OCI-LY3 (cell line): ENCODE results near the gene LIPT2.
"Not testable (repeated sequence)": the region's sequence is repeated elsewhere in the genome, so short reads cannot be mapped to it uniquely, and the experiment has no call there.

ENCODE experiments used
- H2AFZ ChIP-seq: fragments of 200-600, 300-600 bp; shearing (Covaris generic); 2 replicates; pipeline ENCODE4 v1.6.0; 2014; ENCODE audit warnings: antibody characterized with exemption, low read depth, low read length
- H3K27ac ChIP-seq: fragments of 200-600, 300-600 bp; sonication (generic); 2 replicates; pipeline ENCODE4 v1.5.1; 2014; ENCODE audit warnings: mild to moderate bottlenecking, low read length, moderate library complexity, mixed read lengths
- H3K27me3 ChIP-seq: fragments of 200-600, 300-600 bp; sonication (generic); 2 replicates; pipeline ENCODE4 v1.6.1; 2014; ENCODE audit warnings: low read depth, low read length, mixed read lengths
- H3K36me3 ChIP-seq: fragments of 200-600, 300-600 bp; sonication (generic); replicated peaks from 2 replicates; pipeline ENCODE3; 2014; ENCODE audit warnings: low read depth, low read length, mixed read lengths
- H3K4me1 ChIP-seq: fragments of 300-600, 200-600 bp; sonication (generic); 2 replicates; pipeline ENCODE4 v1.6.1; 2014; ENCODE audit warnings: low read length, mixed read lengths
- H3K4me2 ChIP-seq: fragments of 200-600, 300-600 bp; sonication (generic); 2 replicates; pipeline ENCODE4 v1.6.1; 2014; ENCODE audit warnings: low read length, mixed read lengths
- H3K4me3 ChIP-seq: fragments of 300-600, 200-600 bp; sonication (generic); 2 replicates; pipeline ENCODE4 v1.5.1; 2014; ENCODE audit warnings: antibody characterized with exemption, mild to moderate bottlenecking, low read length, moderate library complexity
- H3K79me2 ChIP-seq: fragments of 300-600, 200-600 bp; shearing (Covaris generic); 2 replicates; pipeline ENCODE4 v1.6.1; 2014; ENCODE audit warnings: mild to moderate bottlenecking, low read length, mixed read lengths
- H3K9ac ChIP-seq: fragments of 300-600, 200-600 bp; shearing (Covaris generic); 2 replicates; pipeline ENCODE4 v1.6.0; 2014; ENCODE audit warnings: mild to moderate bottlenecking, low read length, moderate library complexity
- H3K9me3 ChIP-seq: fragments of 200-600, 300-600 bp; shearing (Covaris generic); 2 replicates; pipeline ENCODE4 v1.6.1; 2014; ENCODE audit warnings: low read length, mixed read lengths; ENCODE audit not compliant: insufficient read depth
- H4K20me1 ChIP-seq: fragments of 200-600, 300-600 bp; sonication (generic); 2 replicates; pipeline ENCODE4 v1.6.1; 2016; ENCODE audit warnings: low read length, mixed read lengths; ENCODE audit not compliant: insufficient read depth
- EZH2phosphoT487 ChIP-seq: fragments of 200-600 bp; shearing (Covaris generic); IDR thresholded peaks from 2 replicates; pipeline ENCODE4 v1.6.1; 2018; ENCODE audit warnings: antibody characterized with exemption, mixed run types, low read depth
- TF ChIP-seq, protein P1 (sequence below): fragments of 200-600, 300-600 bp; sonication (generic); IDR thresholded peaks from 2 replicates; pipeline ENCODE4 v1.5.1; 2014; ENCODE audit warnings: antibody characterized with exemption, low read length, low read depth

The LIPT2 gene

GRCh38 chr11:74519710-74520109 is 26.2 kb upstream of the LIPT2 start:
- H3K4me2 ChIP-seq: no peak overlapping the region
- TF ChIP-seq, protein P1, sequence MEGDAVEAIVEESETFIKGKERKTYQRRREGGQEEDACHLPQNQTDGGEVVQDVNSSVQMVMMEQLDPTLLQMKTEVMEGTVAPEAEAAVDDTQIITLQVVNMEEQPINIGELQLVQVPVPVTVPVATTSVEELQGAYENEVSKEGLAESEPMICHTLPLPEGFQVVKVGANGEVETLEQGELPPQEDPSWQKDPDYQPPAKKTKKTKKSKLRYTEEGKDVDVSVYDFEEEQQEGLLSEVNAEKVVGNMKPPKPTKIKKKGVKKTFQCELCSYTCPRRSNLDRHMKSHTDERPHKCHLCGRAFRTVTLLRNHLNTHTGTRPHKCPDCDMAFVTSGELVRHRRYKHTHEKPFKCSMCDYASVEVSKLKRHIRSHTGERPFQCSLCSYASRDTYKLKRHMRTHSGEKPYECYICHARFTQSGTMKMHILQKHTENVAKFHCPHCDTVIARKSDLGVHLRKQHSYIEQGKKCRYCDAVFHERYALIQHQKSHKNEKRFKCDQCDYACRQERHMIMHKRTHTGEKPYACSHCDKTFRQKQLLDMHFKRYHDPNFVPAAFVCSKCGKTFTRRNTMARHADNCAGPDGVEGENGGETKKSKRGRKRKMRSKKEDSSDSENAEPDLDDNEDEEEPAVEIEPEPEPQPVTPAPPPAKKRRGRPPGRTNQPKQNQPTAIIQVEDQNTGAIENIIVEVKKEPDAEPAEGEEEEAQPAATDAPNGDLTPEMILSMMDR: no peak
- no peak for TF ChIP-seq EZH2phosphoT487
- H3K9ac ChIP-seq: no peak overlapping the region
- peaks cover 5% of the 10 kb centered on the region; the same call in 1 of the 2 replicates for H3K27me3 ChIP-seq
- no peaks in the 10 kb centered on the region for H3K79me2 ChIP-seq
- H3K4me1 ChIP-seq: peaks cover 7% of the 10 kb centered on the region
- H3K9me3 ChIP-seq: no peaks in the 10 kb centered on the region
- no peak overlapping the region for H3K27ac ChIP-seq
- no peaks in the 10 kb centered on the region for H3K36me3 ChIP-seq
- H4K20me1 ChIP-seq: no peaks in the 10 kb centered on the region
- H3K4me3 ChIP-seq: no peak overlapping the region
- H2AFZ ChIP-seq: no peak overlapping the region

GRCh38 chr11:74517592-74517991 is 24.1 kb upstream of the LIPT2 start:
- H3K79me2 ChIP-seq, H3K27me3 ChIP-seq, H3K9ac ChIP-seq, H4K20me1 ChIP-seq, H2AFZ ChIP-seq, H3K27ac ChIP-seq, H3K36me3 ChIP-seq, H3K4me2 ChIP-seq, H3K4me3 ChIP-seq, H3K4me1 ChIP-seq, H3K9me3 ChIP-seq: not testable (repeated sequence)

DNA sequence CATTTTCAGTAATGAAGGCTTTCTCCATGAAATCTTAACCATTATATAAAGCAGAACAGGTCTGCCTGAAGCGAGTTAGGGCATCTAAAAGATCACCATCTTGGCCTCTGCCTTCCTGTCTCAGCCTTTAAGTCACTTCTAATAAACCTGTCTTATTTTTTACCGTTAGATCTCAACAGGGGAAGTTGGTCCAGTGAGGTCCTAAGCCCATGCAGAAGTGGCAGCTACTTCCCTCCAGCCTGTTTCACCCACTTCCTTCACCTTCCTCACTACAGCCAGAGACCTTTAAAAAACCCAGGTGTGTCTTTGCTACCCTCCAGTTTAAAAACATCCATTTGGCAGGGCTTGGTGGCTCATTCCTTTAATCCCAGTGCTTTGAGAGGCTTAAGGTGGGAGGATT is 14.1 kb upstream of the LIPT2 start:
- Histone ChIP-seq H3K79me2 (no peaks in the 10 kb centered on the region), H2AFZ (no peak overlapping the region), H3K4me2 (no peak overlapping the region), H3K27ac (no peak overlapping the region), H3K27me3 (no peaks in the 10 kb centered on the region), H3K4me3 (no peak overlapping the region), H3K36me3 (no peaks in the 10 kb centered on the region), H3K9me3 (peaks cover 5% of the 10 kb centered on the region; the same call in 1 of the 2 replicates), H3K4me1 (no peaks in the 10 kb centered on the region), H3K9ac (no peak overlapping the region), H4K20me1 (no peaks in the 10 kb centered on the region)
- TF ChIP-seq, protein P1: no peak
- TF ChIP-seq EZH2phosphoT487: no peak

GRCh38 chr11:74506823-74507222 is 13.3 kb upstream of the LIPT2 start:
- Histone ChIP-seq H3K4me1 (no peaks in the 10 kb centered on the region), H3K27me3 (no peaks in the 10 kb centered on the region), H2AFZ (no peak overlapping the region), H4K20me1 (no peaks in the 10 kb centered on the region), H3K9ac (no peak overlapping the region), H3K36me3 (no peaks in the 10 kb centered on the region), H3K4me3 (no peak overlapping the region), H3K4me2 (no peak overlapping the region), H3K27ac (no peak overlapping the region), H3K79me2 (no peaks in the 10 kb centered on the region), H3K9me3 (peaks cover 13% of the 10 kb centered on the region; the same call in 1 of the 2 replicates)
- TF ChIP-seq, protein P1: no peak
- no peak for TF ChIP-seq EZH2phosphoT487

DNA sequence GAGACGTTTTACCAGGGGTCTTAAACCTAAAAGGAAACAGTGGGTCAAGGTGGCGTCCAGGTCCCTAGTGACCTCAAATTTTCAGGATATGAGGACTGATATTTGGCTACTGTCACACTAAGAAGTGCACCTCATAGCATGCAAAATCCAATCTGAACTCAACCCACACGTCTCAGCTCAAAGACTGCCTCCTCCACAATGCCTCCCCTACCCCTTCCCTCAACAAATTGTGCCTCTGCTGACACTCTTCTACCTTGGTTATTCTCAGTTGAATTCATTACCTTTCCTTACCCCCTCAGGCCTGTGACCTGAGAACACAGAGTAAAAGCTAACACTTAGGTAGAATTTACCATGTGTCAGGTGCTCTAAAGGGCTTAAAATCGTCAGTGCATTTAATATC is 12.4 kb upstream of the LIPT2 start:
- H3K4me2 ChIP-seq: no peak overlapping the region
- no peak overlapping the region for H2AFZ ChIP-seq
- H3K27ac ChIP-seq: no peak overlapping the region
- H4K20me1 ChIP-seq: no peaks in the 10 kb centered on the region
- no peaks in the 10 kb centered on the region for H3K4me1 ChIP-seq
- no peak overlapping the region for H3K4me3 ChIP-seq
- no peaks in the 10 kb centered on the region for H3K36me3 ChIP-seq
- TF ChIP-seq EZH2phosphoT487: no peak
- TF ChIP-seq, protein P1: no peak
- H3K79me2 ChIP-seq: no peaks in the 10 kb centered on the region
- no peak overlapping the region for H3K9ac ChIP-seq
- H3K27me3 ChIP-seq: no peaks in the 10 kb centered on the region
- peaks cover 14% of the 10 kb centered on the region; the same call in 1 of the 2 replicates for H3K9me3 ChIP-seq
